GM21619 (cell line): ENCODE measurements around the gene PCNT.
"Not testable (repeated sequence)": the region's sequence is repeated elsewhere in the genome, so short reads cannot be mapped to it uniquely, and the experiment has no call there.

Experiments used
- ATAC-seq: cut with Tn5 transposase; IDR thresholded peaks from one replicate; pipeline ENCODE4 v1.9.1; 2021; ENCODE audit not compliant: unreplicated experiment

The PCNT gene

DNA sequence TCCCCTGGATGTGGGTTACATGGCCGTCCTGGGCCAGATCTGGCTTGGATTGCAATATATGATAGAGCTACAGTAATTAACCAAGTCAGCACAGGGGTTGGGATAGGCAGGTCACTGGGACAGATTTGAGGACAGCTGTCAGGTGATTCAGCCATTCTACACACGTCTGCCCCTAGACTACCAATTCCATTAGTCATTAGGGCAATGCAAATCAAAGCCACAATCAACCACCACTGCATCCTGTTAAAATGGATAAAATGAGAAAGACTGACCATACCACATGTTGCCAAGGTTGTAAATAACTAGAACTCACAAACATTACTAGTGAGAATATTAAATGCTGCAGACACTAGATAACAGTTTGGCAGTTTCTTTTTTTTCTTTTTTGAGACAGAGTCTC, 16.3 kb upstream of the PCNT start:
- no peak for ATAC-seq

- no peak for ATAC-seq
Observed at GRCh38 chr21:46308431-46308830, 15.5 kb upstream of the PCNT start.

- not testable (repeated sequence) for ATAC-seq
Observed at GRCh38 chr21:46310260-46310659, 13.7 kb upstream of the PCNT start.

- no peak for ATAC-seq
Observed at GRCh38 chr21:46311568-46311967, 12.4 kb upstream of the PCNT start.

GRCh38 chr21:46312949-46313348, 11.0 kb upstream of the PCNT start:
- ATAC-seq, result no peak

GRCh38 chr21:46314441-46315020, 9.4 kb upstream of the PCNT start:
- no peak for ATAC-seq

GRCh38 chr21:46316708-46317324, 7.1 kb upstream of the PCNT start:
- ATAC-seq, result no peak

DNA sequence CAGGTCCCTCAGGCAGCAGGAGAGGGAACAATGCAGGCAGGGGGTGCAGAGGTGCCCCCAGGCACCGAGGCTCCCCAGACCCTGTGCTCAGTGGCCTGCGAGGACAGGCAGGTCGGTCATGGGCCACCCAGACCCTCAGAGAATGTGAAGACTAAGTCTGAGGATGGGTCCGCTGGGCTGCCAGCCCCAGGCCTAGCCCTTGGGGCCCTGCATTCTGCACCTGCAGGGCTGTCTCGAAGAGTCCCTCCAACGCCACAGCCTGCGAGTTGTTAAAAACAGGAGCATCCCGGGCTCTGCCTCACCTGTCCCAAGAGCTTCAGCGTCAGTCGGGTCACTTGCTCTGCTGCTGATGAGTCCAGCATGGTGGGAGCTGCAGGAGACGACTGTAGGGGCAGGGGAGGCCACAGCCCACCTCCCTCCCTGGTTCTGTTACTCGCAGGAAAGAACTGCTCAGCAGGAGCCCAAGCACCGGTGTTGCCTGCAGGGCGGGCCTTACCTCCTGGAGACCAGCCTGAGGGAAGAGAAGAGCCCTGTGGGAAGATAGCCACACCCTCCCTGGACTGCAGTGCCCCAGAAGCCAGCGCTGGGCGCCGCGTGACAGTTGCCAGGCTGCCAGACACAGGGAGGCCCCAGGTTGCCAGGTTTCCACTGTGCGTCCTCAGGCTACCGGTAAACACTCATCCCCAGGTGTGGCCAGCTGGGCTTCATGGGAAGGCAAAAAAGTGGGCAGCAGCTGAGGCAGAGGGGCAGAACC, 6.1 kb upstream of the PCNT start:
- no peak for ATAC-seq

- no peak for ATAC-seq
Observed at GRCh38 chr21:46318464-46318845, 5.5 kb upstream of the PCNT start.

GRCh38 chr21:46319186-46319585, 4.8 kb upstream of the PCNT start:
- ATAC-seq, result no peak

- no peak for ATAC-seq
Observed at GRCh38 chr21:46320331-46320801, 3.6 kb upstream of the PCNT start.

- no peak for ATAC-seq
Observed at GRCh38 chr21:46322351-46323226, 1.4 kb upstream of the PCNT start.

GRCh38 chr21:46323227-46323709, 688 bp upstream of the PCNT start:
- ATAC-seq, result peak; percentile 6

DNA sequence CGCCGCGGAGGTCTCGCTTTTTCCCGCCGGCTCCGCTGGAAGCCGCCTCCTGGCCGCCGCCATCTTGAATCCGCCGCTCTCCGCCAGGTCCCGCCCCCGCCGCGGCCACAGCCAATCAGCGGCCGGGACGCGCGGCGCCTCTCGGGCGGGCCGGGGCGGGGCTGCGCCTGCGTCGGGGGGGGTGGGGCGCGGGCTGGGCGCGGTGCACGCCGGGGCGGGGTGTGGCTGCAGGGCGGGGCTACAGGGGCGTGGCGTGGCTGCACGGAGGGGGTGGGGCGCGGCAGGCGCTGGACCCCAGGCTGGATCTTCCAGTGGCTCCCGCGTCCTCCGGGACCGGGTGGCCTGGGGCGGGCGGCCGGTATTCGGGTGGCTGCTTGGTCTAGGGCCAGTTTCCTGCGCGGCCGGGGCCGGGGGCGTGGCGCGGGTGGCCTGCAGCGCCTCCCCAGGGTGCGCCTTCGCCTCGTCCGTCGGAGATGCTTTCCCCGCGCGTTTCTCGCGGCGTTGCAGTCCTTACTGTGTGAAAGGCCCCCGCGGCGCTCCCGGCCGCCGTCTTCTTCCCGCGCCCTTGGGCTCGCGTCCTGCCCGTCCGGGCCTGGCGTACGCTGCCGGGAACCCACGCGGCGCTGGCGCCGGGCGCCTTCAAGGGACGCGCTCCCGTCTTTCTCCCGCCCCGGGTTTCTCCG, 575 bp downstream of the PCNT start:
- ATAC-seq, result peak; percentile 47

DNA sequence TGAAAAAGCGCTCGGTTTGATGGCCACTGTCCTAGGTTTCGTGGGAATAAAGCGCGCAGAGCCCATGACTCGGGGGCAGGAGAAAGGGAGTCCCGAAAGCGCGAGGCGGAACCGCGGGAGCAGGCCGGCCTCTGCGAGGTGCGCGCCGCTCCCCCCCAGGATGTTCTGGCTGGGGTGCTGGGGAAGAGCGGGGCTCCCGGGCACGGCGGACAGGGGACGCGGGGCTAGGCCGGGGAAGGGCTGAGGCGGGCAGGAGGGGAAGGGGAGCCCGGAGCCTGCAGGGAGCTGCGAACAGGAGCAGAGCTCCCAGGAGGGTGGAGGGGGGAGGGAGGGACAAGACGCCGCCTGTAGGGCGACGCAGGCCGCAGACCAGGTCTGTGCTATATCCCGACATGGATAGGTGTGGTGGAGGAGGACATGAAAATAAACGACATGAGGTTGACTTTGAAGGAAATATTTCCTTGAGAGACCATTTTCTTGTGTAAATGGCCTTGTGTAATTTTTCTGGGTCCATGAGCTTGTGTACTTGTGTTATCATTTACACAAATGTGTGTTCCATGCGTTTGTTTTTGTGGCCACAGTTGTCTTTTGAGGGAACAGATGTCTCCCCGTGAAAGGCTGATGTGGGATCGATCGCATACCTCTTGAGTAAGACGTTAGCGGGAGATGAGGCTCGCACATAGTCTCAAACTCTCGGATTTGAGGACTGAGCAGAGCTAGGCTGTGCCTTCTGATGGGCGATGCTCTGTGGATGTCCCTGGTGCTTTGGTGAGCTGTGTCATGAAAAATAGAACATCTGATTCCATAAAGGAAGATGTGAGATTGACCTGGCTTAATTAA, 1.3 kb downstream of the PCNT start:
- ATAC-seq, result no peak

- ATAC-seq, result no peak
Observed at GRCh38 chr21:46326110-46326703, 2.3 kb downstream of the PCNT start.

- no peak for ATAC-seq
Observed at GRCh38 chr21:46327711-46328110, 3.8 kb downstream of the PCNT start.

- no peak for ATAC-seq
Observed at GRCh38 chr21:46328151-46328550, 4.2 kb downstream of the PCNT start.

DNA sequence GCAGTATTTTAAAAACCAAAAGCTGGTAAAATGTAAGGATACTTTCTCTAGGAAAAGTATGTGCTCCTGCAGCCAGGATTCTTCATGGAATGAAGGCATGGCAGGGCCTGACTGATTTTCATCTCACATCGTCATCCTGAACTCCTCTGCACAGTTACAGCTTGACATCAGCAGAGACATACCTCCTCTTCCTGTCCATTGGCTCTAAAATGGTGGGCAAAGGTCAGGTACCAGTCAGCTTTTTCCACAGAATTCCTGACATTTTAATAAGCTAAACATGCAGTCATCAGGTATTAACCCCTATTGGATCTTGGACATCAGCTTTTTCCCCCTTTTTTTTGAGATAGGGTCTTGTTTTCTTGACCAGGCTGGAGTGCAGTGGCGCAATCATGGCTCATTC, 5.8 kb downstream of the PCNT start:
- ATAC-seq, result no peak
